Neural progenitor cell (in vitro differentiated cells): ENCODE results near the gene CAV2.

ENCODE experiments used
- CTCF ChIP-seq: fragments of 200-600 bp; sonication (generic); IDR thresholded peaks from 2 replicates; pipeline ENCODE4 v1.5.1; 2017; ENCODE audit warnings: antibody characterized with exemption, mild to moderate bottlenecking
- EZH2phosphoT487 ChIP-seq: fragments of 200-600 bp; sonication (generic); IDR thresholded peaks from 2 replicates; pipeline ENCODE4 v1.6.1; 2017; ENCODE audit warnings: antibody characterized with exemption

- TF ChIP-seq CTCF (no peak), EZH2phosphoT487 (no peak)
These were observed 18.1 kb downstream of the CAV2 start for GRCh38 chr7:116517626-116518025.
